HG02970 (cell line): Measurements from ENCODE around the gene PTRH1.

Experiments used
- ATAC-seq: cut with Tn5 transposase; IDR thresholded peaks from one replicate; pipeline ENCODE4 v1.9.1; 2021; ENCODE audit warnings: mild to moderate bottlenecking, moderate library complexity, moderate number of reproducible peaks; ENCODE audit not compliant: unreplicated experiment, low FRiP score

PTRH1 gene

GRCh38 chr9:127742435-127743088 lies 27.1 kb upstream of the PTRH1 start:
- ATAC-seq, result no peak

GRCh38 chr9:127741831-127742434 lies 26.5 kb upstream of the PTRH1 start:
- ATAC-seq, result no peak

- ATAC-seq, result no peak
Observed at GRCh38 chr9:127739614-127740330, 24.3 kb upstream of the PTRH1 start.

GRCh38 chr9:127738666-127739065 lies 23.2 kb upstream of the PTRH1 start:
- no peak for ATAC-seq

GRCh38 chr9:127735530-127736185 lies 20.2 kb upstream of the PTRH1 start:
- peak; percentile 3 for ATAC-seq

GRCh38 chr9:127734747-127735529 lies 19.5 kb upstream of the PTRH1 start, which contains the start of gene TOR2A:
TSS of gene TOR2A (minus strand) at chr9:127735294. CDS start at chr9:127735270, 24 bp downstream.
- ATAC-seq, result peak; percentile 87

- ATAC-seq, result no peak
Observed at GRCh38 chr9:127734247-127734746, 18.8 kb upstream of the PTRH1 start.

GRCh38 chr9:127733614-127734013 lies 18.2 kb upstream of the PTRH1 start:
- no peak for ATAC-seq

GRCh38 chr9:127732444-127732843 lies 17.0 kb upstream of the PTRH1 start:
- no peak for ATAC-seq

- no peak for ATAC-seq
Observed at GRCh38 chr9:127731938-127732337, 16.5 kb upstream of the PTRH1 start.

GRCh38 chr9:127730799-127731410 lies 15.4 kb upstream of the PTRH1 start:
- no peak for ATAC-seq

GRCh38 chr9:127730262-127730661 lies 14.8 kb upstream of the PTRH1 start:
- ATAC-seq, result no peak

GRCh38 chr9:127729522-127730256 lies 14.2 kb upstream of the PTRH1 start:
- no peak for ATAC-seq

GRCh38 chr9:127728808-127729207 lies 13.3 kb upstream of the PTRH1 start:
- ATAC-seq, result no peak

- ATAC-seq, result no peak
Observed at GRCh38 chr9:127726871-127727270, 11.4 kb upstream of the PTRH1 start.

GRCh38 chr9:127724012-127724411 lies 8.5 kb upstream of the PTRH1 start:
- no peak for ATAC-seq

- no peak for ATAC-seq
Observed at GRCh38 chr9:127723444-127723843, 8.0 kb upstream of the PTRH1 start.

GRCh38 chr9:127723013-127723412 lies 7.5 kb upstream of the PTRH1 start:
- no peak for ATAC-seq
